Erythroblast (primary cell): Measurements from ENCODE around the gene TSC2.
A peak's percentile ranks its signal among the peaks of the same experiment; 100 is the strongest.
"Not testable (repeated sequence)": the region's sequence is repeated elsewhere in the genome, so short reads cannot be mapped to it uniquely, and the experiment has no call there.

Experiments
- GATA1 ChIP-seq: IDR thresholded peaks from 2 replicates; pipeline ENCODE4 v1.6.1; 2011; ENCODE audit warnings: low read depth, mild to moderate bottlenecking, control low read depth, low read length, moderate library complexity
- POLR2A ChIP-seq: IDR thresholded peaks from 2 replicates; pipeline ENCODE4 v1.6.1; 2011; ENCODE audit warnings: mild to moderate bottlenecking, low read length

DNA sequence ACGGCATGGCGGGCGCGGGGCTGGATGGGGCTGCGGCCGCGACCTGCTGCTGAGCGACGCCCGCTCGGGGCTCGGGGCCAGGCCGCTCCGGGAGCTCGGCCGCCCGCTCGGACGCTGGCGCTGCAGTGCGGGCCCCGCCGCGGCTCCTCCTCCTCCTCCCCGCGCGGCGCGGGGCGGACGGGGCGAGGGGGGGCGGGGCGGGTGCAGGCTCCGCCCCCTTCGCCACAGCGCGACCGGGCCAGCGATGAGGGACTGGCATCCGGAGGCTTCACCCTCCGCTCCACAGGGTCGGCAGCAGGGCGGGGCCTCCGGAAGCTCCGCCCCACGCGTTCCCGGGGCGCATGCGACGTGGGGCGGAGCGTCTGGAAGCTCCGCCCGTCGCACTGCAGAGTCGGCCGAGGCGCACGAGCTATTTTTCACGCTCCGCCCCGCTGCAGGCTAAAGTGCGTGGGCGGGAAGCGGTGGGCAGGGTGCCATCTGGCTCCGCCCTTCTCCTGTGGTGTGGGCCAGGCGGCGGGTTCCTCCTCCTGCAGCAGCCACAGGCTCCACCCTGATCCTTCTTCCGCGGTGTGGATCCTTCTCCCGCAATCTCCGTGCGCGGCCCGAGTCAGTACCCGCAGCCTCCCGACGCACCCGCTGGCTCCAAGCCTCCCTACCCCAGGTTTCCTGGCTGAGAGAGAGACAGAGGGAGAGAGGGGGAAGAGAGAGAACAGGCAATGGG lies 88.1 kb downstream of the TSC2 start, which contains the start of gene PKD1:
- TF ChIP-seq POLR2A = peak; percentile 14
- not testable (repeated sequence) for TF ChIP-seq GATA1
